Measurements from ENCODE around the gene OSBPL8. TPM values are rescaled to one million over a fixed set of nuclear protein-coding genes. Genes with fewer than 3 reads are reported as not detected.
"Not testable (repeated sequence)": the region's sequence is repeated elsewhere in the genome, so short reads cannot be mapped to it uniquely, and the experiment has no call there.

OSBPL8 gene
- total RNA-seq, 3 donors from 2014 or later = 77.6 to 89.1 (median 87.2) TPM

DNA sequence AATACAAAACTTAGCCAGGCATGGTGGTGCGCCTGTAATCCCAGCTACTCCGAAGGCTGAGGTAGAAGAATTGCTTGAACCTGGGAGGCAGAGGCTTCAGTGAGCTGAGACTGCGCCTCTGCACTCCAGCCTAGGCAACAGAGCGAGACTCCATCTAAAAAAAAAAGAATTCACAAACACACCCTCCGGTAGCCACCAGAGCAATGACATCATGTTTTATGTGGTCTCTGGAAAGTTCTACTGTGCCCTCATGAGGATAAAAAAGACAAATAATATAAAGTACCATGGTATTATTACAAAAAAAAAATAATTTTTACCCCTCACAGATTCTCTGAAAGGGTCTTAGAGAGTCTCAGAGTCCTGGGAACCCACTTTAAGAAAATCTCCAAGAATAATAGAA lies 81.5 kb downstream of the OSBPL8 start:
- Histone ChIP-seq H3K27me3 (no peaks in the 10 kb centered on the region), H3K4me3 (no peak overlapping the region), H3K36me3 (no peaks in the 10 kb centered on the region), H3K27ac (no peak overlapping the region), H3K9me3 (no peaks in the 10 kb centered on the region), H3K4me1 (no peaks in the 10 kb centered on the region)
- no peak for DNase-seq (ENCODE audit: low spot score in 2 of 2)
- no peak for TF ChIP-seq POLR2A (IDR thresholded peaks at IDR 0.05)
- TF ChIP-seq, protein P1, sequence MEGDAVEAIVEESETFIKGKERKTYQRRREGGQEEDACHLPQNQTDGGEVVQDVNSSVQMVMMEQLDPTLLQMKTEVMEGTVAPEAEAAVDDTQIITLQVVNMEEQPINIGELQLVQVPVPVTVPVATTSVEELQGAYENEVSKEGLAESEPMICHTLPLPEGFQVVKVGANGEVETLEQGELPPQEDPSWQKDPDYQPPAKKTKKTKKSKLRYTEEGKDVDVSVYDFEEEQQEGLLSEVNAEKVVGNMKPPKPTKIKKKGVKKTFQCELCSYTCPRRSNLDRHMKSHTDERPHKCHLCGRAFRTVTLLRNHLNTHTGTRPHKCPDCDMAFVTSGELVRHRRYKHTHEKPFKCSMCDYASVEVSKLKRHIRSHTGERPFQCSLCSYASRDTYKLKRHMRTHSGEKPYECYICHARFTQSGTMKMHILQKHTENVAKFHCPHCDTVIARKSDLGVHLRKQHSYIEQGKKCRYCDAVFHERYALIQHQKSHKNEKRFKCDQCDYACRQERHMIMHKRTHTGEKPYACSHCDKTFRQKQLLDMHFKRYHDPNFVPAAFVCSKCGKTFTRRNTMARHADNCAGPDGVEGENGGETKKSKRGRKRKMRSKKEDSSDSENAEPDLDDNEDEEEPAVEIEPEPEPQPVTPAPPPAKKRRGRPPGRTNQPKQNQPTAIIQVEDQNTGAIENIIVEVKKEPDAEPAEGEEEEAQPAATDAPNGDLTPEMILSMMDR (IDR thresholded peaks at IDR 0.05) = no peak
- no peak for TF ChIP-seq POLR2AphosphoS5 (IDR thresholded peaks at IDR 0.05)
- intact Hi-C loops (cut with DNase I; ENCODE audit: low total_unique reads) = no loop called here

DNA sequence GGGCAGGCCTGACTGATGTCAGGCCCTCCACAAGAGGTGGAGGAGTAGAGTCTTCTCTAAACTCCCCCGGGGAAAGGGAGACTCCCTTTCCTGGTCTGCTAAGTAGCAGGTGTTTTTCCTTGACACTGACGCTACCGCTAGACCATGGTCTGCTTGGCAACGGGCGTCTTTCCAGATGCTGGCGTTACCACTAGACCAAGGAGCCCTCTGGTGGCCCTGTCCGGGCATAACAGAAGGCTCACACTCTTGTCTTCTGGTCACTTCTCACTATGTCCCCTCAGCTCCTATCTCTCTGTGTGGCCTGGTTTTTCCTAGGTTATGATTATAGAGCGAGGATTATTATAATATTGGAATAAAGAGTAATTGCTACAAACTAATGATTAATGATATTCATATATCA lies 86.7 kb downstream of the OSBPL8 start:
- intact Hi-C loops (cut with DNase I; ENCODE audit: low total_unique reads); H3K27me3 ChIP-seq; H3K4me3 ChIP-seq; H3K9me3 ChIP-seq; H3K27ac ChIP-seq; DNase-seq (ENCODE audit: low spot score in 2 of 2); H3K4me1 ChIP-seq; H3K36me3 ChIP-seq: not testable (repeated sequence)

DNA sequence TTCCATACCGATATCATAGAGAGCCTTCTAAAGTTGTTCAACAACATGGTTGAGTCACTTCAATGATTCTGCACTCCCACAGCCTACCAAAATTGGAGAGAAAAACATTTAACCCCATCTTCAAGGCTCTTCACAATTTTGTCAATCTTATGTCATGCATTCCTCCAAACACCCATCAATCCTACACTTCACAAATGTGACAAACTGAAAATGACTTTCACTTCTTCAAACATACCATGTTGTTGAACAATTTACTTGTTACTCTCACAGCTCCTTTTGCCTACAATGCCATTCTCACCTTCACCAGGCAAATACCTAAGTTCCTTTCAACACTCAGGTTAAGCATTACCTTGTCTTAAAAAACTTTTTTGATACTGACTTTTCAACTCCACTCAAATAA lies 88.0 kb downstream of the OSBPL8 start:
- TF ChIP-seq POLR2AphosphoS5 (IDR thresholded peaks at IDR 0.05) (no peak), POLR2A (IDR thresholded peaks at IDR 0.05) (no peak)
- TF ChIP-seq, protein P1 (IDR thresholded peaks at IDR 0.05) = no peak
- no peaks in the 10 kb centered on the region for H3K27me3 ChIP-seq
- no peaks in the 10 kb centered on the region for H3K9me3 ChIP-seq
- H3K4me3 ChIP-seq = no peak overlapping the region
- no peaks in the 10 kb centered on the region for H3K36me3 ChIP-seq
- no peak overlapping the region for H3K27ac ChIP-seq
- H3K4me1 ChIP-seq = no peaks in the 10 kb centered on the region
- DNase-seq (ENCODE audit: low spot score in 2 of 2) = no peak
- intact Hi-C loops (cut with DNase I; ENCODE audit: low total_unique reads) = no loop called here

DNA sequence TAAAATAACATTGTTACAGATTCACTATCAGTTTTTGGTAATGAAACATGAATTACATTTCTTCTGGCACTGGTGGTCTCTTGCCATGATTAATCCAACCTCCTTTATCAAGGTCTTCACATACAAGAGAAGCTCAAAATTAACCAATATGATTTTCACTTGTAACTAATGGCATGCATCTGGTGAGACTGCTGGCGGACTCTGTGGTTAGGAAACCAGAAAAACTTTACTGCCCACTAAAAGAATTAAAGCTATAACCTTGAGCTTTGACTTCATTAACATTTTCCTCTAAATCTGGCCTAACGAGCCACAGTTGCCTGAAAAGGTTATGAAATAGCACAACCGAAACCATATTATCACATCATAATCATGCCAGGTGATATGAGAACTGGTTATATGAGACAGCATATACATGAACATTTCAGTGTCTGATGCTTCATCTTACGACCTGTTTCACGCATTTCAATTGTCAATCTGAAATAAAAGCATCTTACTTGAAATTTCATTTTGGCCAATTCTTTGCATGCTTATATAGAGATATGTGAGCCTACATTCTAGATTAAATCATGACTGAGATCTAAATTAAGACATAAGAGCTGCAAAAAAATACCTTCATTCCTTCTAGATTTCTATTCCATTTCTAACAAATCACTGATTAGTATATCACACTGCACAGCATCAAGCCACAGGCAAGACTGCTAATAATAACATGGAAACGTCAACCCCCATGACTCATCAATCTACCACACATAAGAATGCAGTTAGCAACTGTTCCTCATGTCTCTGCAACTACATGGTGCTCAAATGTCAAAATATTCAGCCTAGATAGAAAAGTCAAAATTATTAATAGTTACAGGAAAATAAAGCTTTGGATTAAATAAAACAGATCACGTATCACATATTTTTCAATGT lies 89.3 kb downstream of the OSBPL8 start:
- Histone ChIP-seq H3K4me3 (no peak overlapping the region), H3K9me3 (no peaks in the 10 kb centered on the region), H3K27ac (no peak overlapping the region), H3K4me1 (no peaks in the 10 kb centered on the region), H3K36me3 (no peaks in the 10 kb centered on the region), H3K27me3 (no peaks in the 10 kb centered on the region)
- TF ChIP-seq, protein P1 (IDR thresholded peaks at IDR 0.05) = no peak
- TF ChIP-seq POLR2A (IDR thresholded peaks at IDR 0.05) (no peak), POLR2AphosphoS5 (IDR thresholded peaks at IDR 0.05) (no peak)
- intact Hi-C loops (cut with DNase I; ENCODE audit: low total_unique reads) = no loop called here
- no peak for DNase-seq (ENCODE audit: low spot score in 2 of 2)

DNA sequence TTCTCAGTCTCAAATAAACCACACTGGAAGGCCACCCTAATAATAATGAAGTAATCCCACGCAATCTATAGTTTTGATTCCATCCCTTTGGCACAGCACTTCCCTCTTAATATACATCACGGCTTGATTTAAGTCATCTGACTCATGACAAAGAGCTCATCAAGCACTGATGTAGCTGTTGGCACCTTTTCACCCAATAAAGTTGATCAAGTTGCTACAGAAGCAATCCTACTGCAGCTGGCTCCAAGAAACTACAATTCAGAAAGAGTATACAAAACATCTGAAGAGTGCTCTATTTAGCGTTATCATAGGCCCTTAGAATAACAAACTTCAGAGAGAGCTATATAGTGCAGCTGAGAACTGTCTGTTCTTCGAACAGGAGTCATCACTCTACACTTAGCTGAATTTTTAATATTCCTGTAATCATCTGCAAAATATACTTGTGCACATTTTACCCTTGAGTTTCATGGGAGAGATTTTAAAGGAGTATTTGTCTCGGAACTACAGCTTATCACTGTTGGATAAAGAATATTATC lies 94.9 kb downstream of the OSBPL8 start:
- Histone ChIP-seq H3K9me3 (no peaks in the 10 kb centered on the region), H3K36me3 (no peaks in the 10 kb centered on the region), H3K27me3 (no peaks in the 10 kb centered on the region), H3K4me1 (peaks cover 0 to 7% of the 10 kb centered on the region in 2 donors), H3K4me3 (no peak overlapping the region), H3K27ac (no peak overlapping the region)
- TF ChIP-seq POLR2AphosphoS5 (IDR thresholded peaks at IDR 0.05) = no peak
- TF ChIP-seq POLR2A (IDR thresholded peaks at IDR 0.05) = no peak
- TF ChIP-seq, protein P1 (IDR thresholded peaks at IDR 0.05) = no peak
- DNase-seq (ENCODE audit: low spot score in 2 of 2) = no peak
- intact Hi-C loops (cut with DNase I; ENCODE audit: low total_unique reads) = no loop called here

All from breast epithelium (tissue), 4 donors.